NCI-H128 (cell line): Measurements from ENCODE around the gene HOXA2.

Source experiments
- DNase-seq: peaks from one replicate; lab custom pipeline; 2025; ENCODE audit not compliant: unreplicated experiment; lab: John Stamatoyannopoulos, UW

The HOXA2 gene

DNA sequence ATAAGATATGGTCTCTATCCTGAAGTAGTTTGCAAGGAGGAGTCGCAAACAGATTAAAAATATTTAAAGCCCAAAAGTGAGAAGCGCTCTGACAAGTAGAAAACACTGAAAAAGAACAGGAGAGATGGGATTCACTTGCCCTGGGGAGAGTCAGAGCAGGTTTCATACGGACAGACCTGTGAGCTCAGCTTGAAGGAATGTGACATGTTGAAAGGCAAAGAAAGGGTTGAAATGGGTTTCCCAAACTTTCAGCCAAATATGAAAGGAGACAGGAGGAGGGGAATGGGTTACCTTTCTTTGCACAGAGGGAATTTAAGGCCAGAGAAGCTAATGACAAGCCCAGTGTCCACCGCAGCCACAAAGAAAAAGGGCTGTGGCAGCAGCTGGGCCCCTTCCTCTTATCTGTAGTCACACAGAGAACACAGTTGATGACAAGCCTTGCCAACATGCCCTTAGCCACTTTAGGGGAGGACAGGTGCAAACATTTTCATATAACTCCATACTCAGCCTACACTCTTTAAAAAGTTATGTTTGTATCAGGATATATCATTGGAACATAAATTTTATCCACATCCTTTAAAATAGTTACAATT is 21.5 kb downstream of the HOXA2 start:
- DNase-seq = no peak

DNA sequence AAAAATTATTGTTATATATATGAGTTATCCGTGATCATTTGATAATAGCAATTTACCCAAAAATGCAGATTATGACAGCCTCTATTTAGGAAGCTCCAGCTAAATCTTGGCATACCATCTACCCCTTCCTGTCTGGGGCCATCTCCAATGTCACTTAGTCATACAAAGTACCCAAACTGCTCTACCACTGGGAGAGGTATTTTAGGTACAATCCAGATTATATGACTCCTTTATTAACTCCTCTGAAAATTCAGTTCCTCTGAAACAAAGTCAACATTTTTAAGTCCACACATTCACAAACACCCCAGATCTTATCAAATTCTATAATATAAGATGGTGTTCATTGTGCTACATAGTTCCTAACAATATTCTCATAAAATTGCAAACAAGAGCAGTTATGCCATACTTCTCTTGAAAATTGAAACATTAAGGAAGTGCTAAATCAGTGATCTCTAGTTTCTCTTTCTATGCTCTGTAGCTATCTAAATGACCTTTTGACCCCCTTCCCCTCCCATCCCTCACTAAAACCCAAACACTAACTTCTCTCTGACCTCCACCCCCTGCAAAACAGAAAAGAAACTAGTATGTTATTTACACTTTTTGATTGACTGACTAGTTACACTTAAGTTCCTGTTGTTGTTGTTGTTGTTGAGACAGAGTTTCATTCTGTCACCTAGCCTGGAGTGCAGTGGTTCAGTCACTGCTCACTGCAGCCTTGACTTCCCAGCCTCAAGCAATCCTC is 23.1 kb downstream of the HOXA2 start:
- DNase-seq = no peak

- DNase-seq = no peak
Observed at GRCh38 chr7:27078616-27079233, 23.8 kb downstream of the HOXA2 start.

DNA sequence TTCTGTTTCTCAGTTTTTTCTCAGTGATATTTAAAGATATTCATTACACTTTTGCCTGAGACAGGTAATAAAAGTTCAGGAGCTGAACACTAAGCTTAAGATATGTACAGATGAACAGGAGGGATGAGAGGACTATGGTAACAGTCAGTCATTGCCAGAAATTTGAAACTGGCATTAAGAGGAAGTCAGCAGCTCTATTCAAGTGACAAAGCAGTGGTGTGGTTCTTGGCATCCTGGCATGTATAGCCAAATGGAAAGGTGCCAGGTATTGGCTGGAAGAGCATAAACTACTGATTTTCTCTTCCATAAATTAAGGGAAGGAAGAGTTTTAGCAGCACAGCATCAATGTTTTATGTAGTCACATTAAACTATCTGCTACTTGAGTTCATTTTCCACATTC is 29.4 kb downstream of the HOXA2 start:
- DNase-seq = no peak

- no peak for DNase-seq
Observed at GRCh38 chr7:27071622-27072390, 30.7 kb downstream of the HOXA2 start.

- DNase-seq = no peak
Observed at GRCh38 chr7:27068259-27068658, 34.2 kb downstream of the HOXA2 start.

DNA sequence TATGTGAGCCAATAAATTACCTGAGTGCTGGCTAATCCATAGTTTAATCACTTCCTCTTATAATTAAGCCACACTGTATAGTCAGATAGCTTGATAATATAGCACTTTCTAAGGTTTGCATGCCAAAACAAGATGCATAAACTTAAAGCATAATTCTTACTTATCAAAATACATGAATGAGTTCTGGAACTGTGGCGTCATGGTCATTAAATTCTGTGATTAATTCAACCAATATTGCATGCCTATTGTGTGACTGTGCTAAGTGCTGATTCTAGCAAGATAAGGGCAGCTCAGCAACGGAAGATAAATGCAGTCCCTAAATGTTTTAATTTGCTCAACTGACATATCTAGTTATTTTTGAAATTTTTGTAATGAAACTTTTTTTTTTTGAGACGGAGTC is 36.3 kb downstream of the HOXA2 start:
- DNase-seq = no peak

DNA sequence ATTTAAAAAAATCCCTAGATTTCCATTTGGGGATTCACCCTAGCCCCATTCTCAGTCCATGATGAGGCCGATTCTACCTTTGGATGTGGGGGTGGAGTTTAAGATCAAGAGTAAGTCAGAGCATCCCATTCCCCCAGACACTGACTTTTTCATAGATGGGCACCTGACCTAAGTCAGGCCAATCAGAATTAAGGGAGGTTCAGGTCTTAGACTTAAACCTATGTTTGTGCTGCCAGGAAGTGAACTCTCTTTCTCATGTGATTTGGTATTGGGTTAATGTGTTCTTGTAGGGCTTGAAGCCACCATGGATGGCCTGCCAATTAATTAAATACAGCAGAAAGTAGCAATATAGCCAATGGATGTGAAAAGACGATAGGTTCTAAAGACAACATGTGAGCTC is 36.8 kb downstream of the HOXA2 start:
- DNase-seq = no peak

- no peak for DNase-seq
Observed at GRCh38 chr7:27064661-27065060, 37.8 kb downstream of the HOXA2 start.

DNA sequence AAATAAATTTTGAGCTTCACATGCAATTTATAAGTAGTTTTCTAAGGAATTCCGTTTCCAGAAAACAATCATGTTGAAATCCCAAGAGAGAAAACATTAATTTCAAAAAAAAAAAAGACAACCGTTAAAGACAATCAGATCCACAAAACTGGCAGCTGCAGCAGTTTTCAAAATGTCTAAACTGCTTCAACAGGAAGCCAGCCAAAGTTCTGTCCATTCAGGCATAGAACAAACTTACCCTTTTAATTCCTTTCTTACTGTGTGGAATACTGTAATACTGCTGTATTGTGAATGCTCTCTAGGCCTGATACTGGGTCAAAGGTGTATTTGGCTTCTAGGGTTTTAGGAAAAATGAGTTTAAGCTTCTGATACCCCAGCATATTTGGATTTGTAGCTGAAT is 38.3 kb downstream of the HOXA2 start:
- DNase-seq = no peak

- no peak for DNase-seq
Observed at GRCh38 chr7:27062946-27063345, 39.5 kb downstream of the HOXA2 start.

DNA sequence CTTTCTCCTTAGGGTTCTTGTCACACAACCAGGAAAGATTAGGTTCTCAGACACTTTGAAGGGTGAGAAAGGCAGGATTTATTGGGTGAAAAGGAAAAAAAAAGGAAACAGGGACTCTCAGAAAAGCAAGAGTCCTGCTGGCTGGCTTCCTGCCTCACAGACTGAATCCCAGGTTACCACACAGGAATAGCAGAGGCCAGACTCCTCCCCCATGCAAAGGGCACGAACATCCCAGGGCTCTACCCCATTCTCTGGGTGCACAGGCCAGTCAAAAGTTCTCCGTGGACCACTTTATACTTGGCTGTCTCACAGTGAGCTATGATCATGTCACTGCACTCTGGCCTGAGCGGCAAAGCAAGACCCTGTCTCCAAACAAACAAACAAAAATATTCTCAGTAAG is 49.3 kb downstream of the HOXA2 start:
- DNase-seq = no peak

GRCh38 chr7:27051451-27051850 is 51.0 kb downstream of the HOXA2 start:
- no peak for DNase-seq
